ENCODE results near the gene CALN1.

CALN1 gene

GRCh38 chr7:71817916-71818315, 594.2 kb downstream of the CALN1 start:
- DNase-seq, result no peak

DNA sequence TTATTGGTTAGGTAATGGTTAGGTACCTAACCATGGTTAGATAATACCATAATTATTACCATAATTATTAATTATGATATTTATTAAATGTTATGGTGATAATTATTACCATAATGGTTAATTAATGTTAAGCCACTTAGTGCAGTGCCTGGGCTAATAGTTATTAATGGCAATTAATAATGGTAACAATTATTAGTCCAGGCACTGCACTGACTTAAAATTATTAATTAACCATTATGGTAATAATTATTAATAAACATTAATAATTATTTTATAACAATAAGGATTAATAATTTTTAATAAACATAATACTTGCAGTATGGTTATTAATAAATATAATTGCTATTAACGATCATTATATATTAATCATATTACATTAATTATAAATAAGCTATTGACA, 604.0 kb downstream of the CALN1 start:
- DNase-seq, result no peak

GRCh38 chr7:71804256-71804655, 607.9 kb downstream of the CALN1 start:
- DNase-seq, result no peak

DNA sequence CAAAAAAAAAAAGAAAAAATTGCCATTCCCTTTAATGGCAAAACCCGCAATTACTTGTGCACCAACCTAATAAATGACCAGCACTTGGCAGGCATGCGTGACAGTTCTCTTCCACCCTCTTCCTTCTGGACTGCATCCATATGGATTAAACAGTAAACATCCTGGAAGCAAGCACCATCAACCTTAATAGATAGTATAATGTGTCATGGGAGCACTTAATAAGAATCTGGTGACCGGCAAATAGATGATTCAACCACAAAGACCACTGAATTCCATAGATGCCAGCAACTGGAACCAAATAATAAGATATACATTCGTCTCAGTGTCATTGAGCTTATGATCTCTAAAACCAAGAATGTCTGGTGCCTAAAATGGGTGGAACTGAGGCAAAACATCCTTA, 610.2 kb downstream of the CALN1 start:
- DNase-seq, result no peak

- DNase-seq, result peak in 8 of 58 donors; percentile 4 to 29 (median 15)
Observed at GRCh38 chr7:71800321-71800720, 611.8 kb downstream of the CALN1 start.

DNA sequence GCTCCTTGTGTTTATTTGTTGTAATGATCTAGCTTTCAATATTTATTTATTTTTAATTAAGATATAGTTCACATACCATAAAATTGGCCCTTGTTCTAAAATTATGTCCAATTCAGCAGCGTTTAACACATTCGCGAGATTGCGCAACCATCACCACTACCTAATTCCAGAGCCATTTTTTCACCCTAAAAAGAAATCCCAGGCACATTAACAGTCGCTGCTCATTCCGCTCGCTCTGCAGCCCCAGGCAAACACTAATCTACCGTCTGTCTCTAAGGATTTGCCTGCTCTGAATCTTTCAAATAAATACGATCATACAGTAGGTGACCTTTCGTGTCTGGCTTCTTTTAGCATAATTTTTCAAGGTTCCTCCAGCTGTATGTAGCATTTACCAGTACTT, 616.7 kb downstream of the CALN1 start:
- DNase-seq, result no peak

- DNase-seq, result no peak
Observed at GRCh38 chr7:71793251-71793650, 618.9 kb downstream of the CALN1 start.

GRCh38 chr7:71787513-71787912, 624.6 kb downstream of the CALN1 start:
- DNase-seq, result no peak

GRCh38 chr7:71785216-71785615, 626.9 kb downstream of the CALN1 start:
- DNase-seq, result no peak

DNA sequence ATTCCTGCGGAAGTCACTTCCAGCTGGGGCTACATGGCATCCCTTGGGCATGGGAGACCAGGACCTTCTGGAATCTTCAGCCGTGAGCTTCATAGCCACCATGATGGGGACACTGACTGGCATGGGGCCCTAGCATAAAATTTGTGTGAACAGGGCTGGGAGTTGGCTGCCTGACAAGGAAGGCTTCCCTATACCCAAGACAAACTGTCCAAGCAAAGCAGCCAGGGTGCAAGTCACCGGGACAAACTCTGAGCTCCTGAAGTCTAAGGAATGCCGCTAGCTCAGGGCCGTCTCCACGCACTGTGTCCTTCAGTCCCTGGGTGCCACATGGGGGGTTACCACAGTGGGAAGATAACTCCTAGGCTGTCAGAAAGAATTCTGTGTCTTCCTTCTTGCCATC, 627.4 kb downstream of the CALN1 start:
- no peak for DNase-seq

GRCh38 chr7:71784180-71784579, 628.0 kb downstream of the CALN1 start:
- peak in 4 of 58 donors; percentile 3 to 18 (median 12) for DNase-seq

DNA sequence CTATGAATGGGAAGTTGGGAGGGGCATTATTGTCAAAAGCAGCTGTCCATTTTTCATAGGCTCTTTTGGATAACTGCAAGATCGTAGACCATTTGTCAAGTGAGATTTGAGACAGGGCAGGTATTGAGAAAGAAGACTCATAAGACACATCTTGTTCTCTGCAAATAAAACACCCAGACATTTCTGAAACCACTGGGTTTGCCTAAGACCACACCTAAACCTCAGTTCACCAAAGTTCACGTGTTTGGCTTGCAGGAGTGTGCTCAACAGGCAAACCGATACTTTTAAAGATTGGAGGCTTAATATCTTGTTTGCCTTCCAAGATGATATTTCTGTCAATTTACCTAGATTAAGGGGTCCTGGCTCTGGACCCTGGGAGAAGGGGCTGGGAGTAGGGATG, 628.4 kb downstream of the CALN1 start:
- no peak for DNase-seq

- no peak for DNase-seq
Observed at GRCh38 chr7:71782051-71782450, 630.1 kb downstream of the CALN1 start.

DNA sequence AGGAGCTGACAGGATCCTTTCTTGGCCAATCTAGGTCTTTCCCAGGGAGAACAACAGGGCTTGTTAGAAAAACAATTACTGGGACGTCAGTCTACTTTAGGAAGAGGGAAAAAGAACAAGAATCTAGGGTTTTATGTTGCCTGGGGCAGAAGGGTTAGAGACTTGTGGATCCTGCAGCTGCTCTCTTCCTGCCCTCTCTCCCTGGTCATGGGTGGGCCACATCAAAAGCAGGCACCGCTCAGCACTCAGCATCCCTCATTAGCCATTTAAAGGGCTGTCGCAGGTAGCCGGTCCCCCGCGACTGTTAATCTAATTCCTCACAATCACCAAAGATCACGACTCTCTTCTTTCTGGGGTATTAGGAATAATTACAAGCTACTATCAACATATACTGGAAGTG, 631.9 kb downstream of the CALN1 start:
- no peak for DNase-seq

- DNase-seq, result no peak
Observed at GRCh38 chr7:71777278-71777677, 634.9 kb downstream of the CALN1 start.

DNA sequence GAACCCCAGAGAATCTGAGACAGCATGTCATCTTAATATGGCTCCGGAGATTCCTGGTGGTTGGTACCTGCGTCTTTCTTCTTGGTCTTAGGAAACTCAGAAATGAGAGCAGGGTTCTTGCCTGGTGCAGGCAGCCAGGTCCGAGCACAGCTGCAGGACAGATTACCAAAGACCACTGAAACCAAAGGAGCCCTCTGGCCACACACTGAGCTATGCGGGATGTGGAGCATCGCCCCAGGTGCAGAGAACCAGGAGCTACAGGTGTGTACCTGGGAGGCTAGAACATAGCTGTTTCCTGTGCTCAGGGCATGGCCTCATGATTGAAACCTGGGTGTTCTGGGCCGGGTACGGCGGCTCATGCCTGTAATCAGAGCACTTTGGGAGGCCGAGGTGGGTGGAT, 635.4 kb downstream of the CALN1 start:
- DNase-seq, result no peak

DNA sequence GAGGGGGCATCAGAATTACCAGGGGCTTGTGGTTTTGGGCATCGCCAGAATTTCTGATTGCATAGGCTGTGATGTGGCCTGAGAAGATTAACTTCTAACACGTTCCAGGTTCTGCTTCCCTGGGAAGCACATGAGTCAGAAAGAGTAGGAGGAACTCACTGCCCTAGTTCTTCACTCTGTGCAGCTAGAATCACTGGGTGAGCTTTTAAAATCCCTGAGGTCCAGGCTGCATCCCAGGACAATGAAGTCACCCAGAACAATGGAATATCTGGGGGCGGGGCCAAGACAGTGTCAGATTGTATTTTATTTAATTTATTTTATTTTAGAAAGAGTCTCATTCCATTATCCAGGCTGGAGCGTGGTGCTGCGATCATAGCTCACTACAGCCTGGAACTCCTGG, 636.5 kb downstream of the CALN1 start:
- DNase-seq, result no peak

- no peak for DNase-seq
Observed at GRCh38 chr7:71772779-71773178, 639.4 kb downstream of the CALN1 start.

DNA sequence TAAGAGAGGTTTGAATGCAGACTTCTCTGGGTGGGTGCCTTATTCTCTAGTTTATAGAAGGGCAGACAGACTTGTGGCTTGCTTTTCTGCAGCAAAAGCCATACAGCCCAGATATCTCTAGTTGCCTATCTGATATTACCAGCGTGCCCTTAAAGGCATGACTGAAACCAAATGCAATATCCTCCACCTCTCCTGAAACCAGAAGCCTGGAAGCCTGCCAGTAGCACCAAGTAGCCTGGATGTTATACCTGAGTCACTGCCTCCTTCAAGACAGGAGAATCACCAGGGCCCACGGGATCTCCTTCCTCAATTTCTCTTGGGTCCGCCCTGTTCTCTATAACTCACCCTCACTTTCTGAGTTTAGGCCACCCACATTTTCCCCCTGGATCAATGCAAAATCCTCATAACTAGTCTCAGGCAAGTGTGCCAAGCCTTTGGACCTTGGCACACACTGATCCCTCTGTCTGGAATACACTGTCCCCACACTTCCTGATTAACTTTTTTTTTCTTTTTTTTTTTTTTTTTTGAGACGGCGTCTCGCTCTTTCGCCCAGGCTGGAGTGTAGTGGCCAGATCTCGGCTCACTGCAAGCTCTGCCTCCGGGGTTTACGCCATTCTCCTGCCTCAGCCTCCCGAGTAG, 641.8 kb downstream of the CALN1 start:
- no peak for DNase-seq

- no peak for DNase-seq
Observed at GRCh38 chr7:71769326-71769725, 642.8 kb downstream of the CALN1 start.

- no peak for DNase-seq
Observed at GRCh38 chr7:71768450-71768849, 643.7 kb downstream of the CALN1 start.

- DNase-seq, result no peak
Observed at GRCh38 chr7:71766016-71766415, 646.1 kb downstream of the CALN1 start.

DNA sequence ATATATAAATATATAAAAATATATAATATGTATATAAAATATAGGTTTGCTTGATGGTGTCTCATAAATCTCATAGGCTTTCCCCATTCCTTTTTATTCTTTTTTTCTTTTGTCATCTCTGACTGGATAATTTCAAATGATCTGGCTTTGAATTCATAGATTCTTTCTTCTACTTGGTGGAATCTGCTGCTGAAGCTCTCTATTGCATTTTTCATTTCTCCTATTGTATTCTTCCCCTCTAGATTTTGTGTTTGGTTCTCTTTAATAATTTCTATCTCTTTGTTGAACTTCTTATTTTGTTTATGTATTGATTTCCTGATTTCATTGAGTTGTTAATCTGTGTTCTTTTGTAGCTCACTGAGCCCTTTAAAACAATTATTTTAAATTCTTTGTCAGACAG, 650.8 kb downstream of the CALN1 start:
- DNase-seq, result no peak

GRCh38 chr7:71754828-71755227, 657.3 kb downstream of the CALN1 start:
- DNase-seq, result no peak
